Measurements from ENCODE around the gene SEC61A1. TPM values are rescaled to one million over a fixed set of nuclear protein-coding genes. Genes with fewer than 3 reads are reported as not detected.
A peak's percentile ranks its signal among the peaks of the same experiment; 100 is the strongest.

SEC61A1 gene
- polyA plus RNA-seq, 3 donors = 161 to 180 (median 172) TPM

- no peak for DNase-seq (ENCODE audit: extremely low read depth in 1 of 11, low read depth in 9 of 11, low spot score in 4 of 11)
Observed at GRCh38 chr3:128072454-128073184, 20.4 kb downstream of the SEC61A1 start.

- no peak for DNase-seq (ENCODE audit: extremely low read depth in 1 of 11, low read depth in 9 of 11, low spot score in 4 of 11)
Observed at GRCh38 chr3:128073185-128073725, 21.0 kb downstream of the SEC61A1 start.

GRCh38 chr3:128073807-128074206 lies 21.6 kb downstream of the SEC61A1 start:
- no peak for DNase-seq (ENCODE audit: extremely low read depth in 1 of 11, low read depth in 9 of 11, low spot score in 4 of 11)

- DNase-seq (ENCODE audit: extremely low read depth in 1 of 11, low read depth in 9 of 11, low spot score in 4 of 11) = no peak
Observed at GRCh38 chr3:128074851-128075521, 22.7 kb downstream of the SEC61A1 start.

GRCh38 chr3:128075522-128076482 lies 23.6 kb downstream of the SEC61A1 start:
- DNase-seq (ENCODE audit: extremely low read depth in 1 of 11, low read depth in 9 of 11, low spot score in 4 of 11) = peak; percentile 61 to 88 (median 81)

GRCh38 chr3:128076483-128077201 lies 24.4 kb downstream of the SEC61A1 start:
- DNase-seq (ENCODE audit: extremely low read depth in 1 of 11, low read depth in 9 of 11, low spot score in 4 of 11) = peak in 1 of 11 donors; percentile 5

- DNase-seq (ENCODE audit: extremely low read depth in 1 of 11, low read depth in 9 of 11, low spot score in 4 of 11) = no peak
Observed at GRCh38 chr3:128077202-128077624, 25.0 kb downstream of the SEC61A1 start.

GRCh38 chr3:128077665-128078064 lies 25.4 kb downstream of the SEC61A1 start:
- no peak for DNase-seq (ENCODE audit: extremely low read depth in 1 of 11, low read depth in 9 of 11, low spot score in 4 of 11)

- DNase-seq (ENCODE audit: extremely low read depth in 1 of 11, low read depth in 9 of 11, low spot score in 4 of 11) = no peak
Observed at GRCh38 chr3:128078322-128078721, 26.1 kb downstream of the SEC61A1 start.

- no peak for DNase-seq (ENCODE audit: extremely low read depth in 1 of 11, low read depth in 9 of 11, low spot score in 4 of 11)
Observed at GRCh38 chr3:128078875-128079274, 26.6 kb downstream of the SEC61A1 start.

GRCh38 chr3:128079823-128080222 lies 27.6 kb downstream of the SEC61A1 start:
- no peak for DNase-seq (ENCODE audit: extremely low read depth in 1 of 11, low read depth in 9 of 11, low spot score in 4 of 11)

GRCh38 chr3:128080323-128081080 lies 28.3 kb downstream of the SEC61A1 start:
- DNase-seq (ENCODE audit: extremely low read depth in 1 of 11, low read depth in 9 of 11, low spot score in 4 of 11) = no peak

- DNase-seq (ENCODE audit: extremely low read depth in 1 of 11, low read depth in 9 of 11, low spot score in 4 of 11) = no peak
Observed at GRCh38 chr3:128081226-128081625, 29.0 kb downstream of the SEC61A1 start.

- no peak for DNase-seq (ENCODE audit: extremely low read depth in 1 of 11, low read depth in 9 of 11, low spot score in 4 of 11)
Observed at GRCh38 chr3:128081846-128082245, 29.6 kb downstream of the SEC61A1 start.

GRCh38 chr3:128082546-128082945 lies 30.3 kb downstream of the SEC61A1 start:
- no peak for DNase-seq (ENCODE audit: extremely low read depth in 1 of 11, low read depth in 9 of 11, low spot score in 4 of 11)

- DNase-seq (ENCODE audit: extremely low read depth in 1 of 11, low read depth in 9 of 11, low spot score in 4 of 11) = no peak
Observed at GRCh38 chr3:128083396-128083795, 31.2 kb downstream of the SEC61A1 start.

- no peak for DNase-seq (ENCODE audit: extremely low read depth in 1 of 11, low read depth in 9 of 11, low spot score in 4 of 11)
Observed at GRCh38 chr3:128083980-128084674, 31.9 kb downstream of the SEC61A1 start.

Data from renal cortex interstitium (tissue), 11 donors.